DND-41 (cell line): ENCODE data around the gene GGT5.

Experiments
- CTCF ChIP-seq: IDR thresholded peaks from 2 replicates; pipeline ENCODE4 v1.5.1; 2012; ENCODE audit warnings: borderline replicate concordance, low read length, moderate library complexity, mild to moderate bottlenecking; ENCODE audit not compliant: poor library complexity, severe bottlenecking; ENCODE audit errors: extremely low read depth
- EZH2 ChIP-seq: IDR thresholded peaks from 3 replicates; pipeline ENCODE4 v1.6.1; 2012; ENCODE audit warnings: borderline replicate concordance, low read depth, mild to moderate bottlenecking, moderate library complexity, low read length, inconsistent platforms; ENCODE audit not compliant: severe bottlenecking

- TF ChIP-seq CTCF (no peak), EZH2 (no peak)
Measured at GRCh38 chr22:24271386-24271854, 26.5 kb upstream of the GGT5 start.
